ENCODE data around the gene PTGFRN. TPM values are rescaled to one million over a fixed set of nuclear protein-coding genes. Genes with fewer than 3 reads are reported as not detected.
A peak's percentile ranks its signal among the peaks of the same experiment; 100 is the strongest.

The PTGFRN gene
- polyA plus RNA-seq, 1 donor from 2014 or later = 20.1 TPM

DNA sequence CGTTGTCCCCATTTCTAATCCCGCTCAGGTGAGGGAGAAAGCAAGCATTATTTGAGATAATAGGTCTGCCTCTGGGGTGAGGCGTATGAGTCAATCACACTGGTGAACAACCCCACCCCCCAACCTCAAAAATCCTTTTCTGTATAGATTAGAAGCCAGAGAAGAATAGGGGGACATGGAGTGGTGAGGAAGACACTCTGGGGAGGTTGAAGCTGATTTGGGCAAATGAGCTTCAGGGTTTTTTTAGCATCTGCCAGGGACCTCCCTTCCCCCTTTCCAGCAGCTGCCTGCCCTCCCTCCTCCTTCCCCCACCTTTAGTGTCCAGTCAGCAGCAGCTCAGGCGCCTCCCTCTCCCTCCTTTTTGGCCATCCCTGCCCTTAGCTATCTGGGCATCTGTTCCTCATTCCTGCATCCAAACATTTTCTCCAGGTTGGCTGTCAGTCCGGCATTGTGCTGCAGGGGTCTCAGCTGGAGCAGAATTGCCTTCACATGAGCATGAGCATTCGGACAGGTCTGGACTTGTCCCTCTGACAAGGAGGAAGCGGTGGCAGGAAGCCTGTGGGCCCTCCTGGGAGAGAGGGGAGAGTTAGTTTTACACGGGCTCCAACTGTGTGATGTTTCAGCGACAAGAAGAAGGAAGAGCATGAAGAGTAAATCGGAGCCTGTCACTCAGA is 30.8 kb upstream of the PTGFRN start:
- H3K9ac ChIP-seq (ENCODE audit: low read length) = peak overlapping the region; percentile 65
- no peaks in the 10 kb centered on the region for H4K20me1 ChIP-seq (ENCODE audit: insufficient read depth)
- no peaks in the 10 kb centered on the region for H3K9me2 ChIP-seq (ENCODE audit: insufficient read depth, low read length)
- H3K4me3 ChIP-seq (ENCODE audit: low read length) = peak overlapping the region; percentile 62
- peaks cover 4% of the 10 kb centered on the region for H3F3A ChIP-seq (ENCODE audit: insufficient read depth, low read length, poor library complexity, severe bottlenecking)
- H3K9me3 ChIP-seq (ENCODE audit: low read length) = no peaks in the 10 kb centered on the region
- H3K4me2 ChIP-seq (ENCODE audit: low read length) = peak overlapping the region; percentile 47
- peak overlapping the region; percentile 92 for H3K27ac ChIP-seq (ENCODE audit: low read length)
- TF ChIP-seq RAD21 (conservative IDR thresholded peaks at IDR 0.05) (no peak), SMC3 (conservative IDR thresholded peaks at IDR 0.05; ENCODE audit: poor library complexity) (no peak), EZH2 (IDR thresholded peaks at IDR 0.05; ENCODE audit: borderline replicate concordance, insufficient read depth, low read length, poor library complexity, severe bottlenecking) (no peak), POLR2AphosphoS5 (IDR thresholded peaks at IDR 0.05) (no peak), EP300 (conservative IDR thresholded peaks at IDR 0.05; ENCODE audit: poor library complexity, severe bottlenecking) (no peak), TAF1 (IDR thresholded peaks at IDR 0.05; ENCODE audit: low read depth) (no peak), MXI1 (conservative IDR thresholded peaks at IDR 0.05; ENCODE audit: poor library complexity, severe bottlenecking) (no peak)
- TF ChIP-seq, protein P1, sequence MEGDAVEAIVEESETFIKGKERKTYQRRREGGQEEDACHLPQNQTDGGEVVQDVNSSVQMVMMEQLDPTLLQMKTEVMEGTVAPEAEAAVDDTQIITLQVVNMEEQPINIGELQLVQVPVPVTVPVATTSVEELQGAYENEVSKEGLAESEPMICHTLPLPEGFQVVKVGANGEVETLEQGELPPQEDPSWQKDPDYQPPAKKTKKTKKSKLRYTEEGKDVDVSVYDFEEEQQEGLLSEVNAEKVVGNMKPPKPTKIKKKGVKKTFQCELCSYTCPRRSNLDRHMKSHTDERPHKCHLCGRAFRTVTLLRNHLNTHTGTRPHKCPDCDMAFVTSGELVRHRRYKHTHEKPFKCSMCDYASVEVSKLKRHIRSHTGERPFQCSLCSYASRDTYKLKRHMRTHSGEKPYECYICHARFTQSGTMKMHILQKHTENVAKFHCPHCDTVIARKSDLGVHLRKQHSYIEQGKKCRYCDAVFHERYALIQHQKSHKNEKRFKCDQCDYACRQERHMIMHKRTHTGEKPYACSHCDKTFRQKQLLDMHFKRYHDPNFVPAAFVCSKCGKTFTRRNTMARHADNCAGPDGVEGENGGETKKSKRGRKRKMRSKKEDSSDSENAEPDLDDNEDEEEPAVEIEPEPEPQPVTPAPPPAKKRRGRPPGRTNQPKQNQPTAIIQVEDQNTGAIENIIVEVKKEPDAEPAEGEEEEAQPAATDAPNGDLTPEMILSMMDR (IDR thresholded peaks at IDR 0.05; ENCODE audit: poor library complexity, severe bottlenecking) = no peak
- TF ChIP-seq, protein P2, sequence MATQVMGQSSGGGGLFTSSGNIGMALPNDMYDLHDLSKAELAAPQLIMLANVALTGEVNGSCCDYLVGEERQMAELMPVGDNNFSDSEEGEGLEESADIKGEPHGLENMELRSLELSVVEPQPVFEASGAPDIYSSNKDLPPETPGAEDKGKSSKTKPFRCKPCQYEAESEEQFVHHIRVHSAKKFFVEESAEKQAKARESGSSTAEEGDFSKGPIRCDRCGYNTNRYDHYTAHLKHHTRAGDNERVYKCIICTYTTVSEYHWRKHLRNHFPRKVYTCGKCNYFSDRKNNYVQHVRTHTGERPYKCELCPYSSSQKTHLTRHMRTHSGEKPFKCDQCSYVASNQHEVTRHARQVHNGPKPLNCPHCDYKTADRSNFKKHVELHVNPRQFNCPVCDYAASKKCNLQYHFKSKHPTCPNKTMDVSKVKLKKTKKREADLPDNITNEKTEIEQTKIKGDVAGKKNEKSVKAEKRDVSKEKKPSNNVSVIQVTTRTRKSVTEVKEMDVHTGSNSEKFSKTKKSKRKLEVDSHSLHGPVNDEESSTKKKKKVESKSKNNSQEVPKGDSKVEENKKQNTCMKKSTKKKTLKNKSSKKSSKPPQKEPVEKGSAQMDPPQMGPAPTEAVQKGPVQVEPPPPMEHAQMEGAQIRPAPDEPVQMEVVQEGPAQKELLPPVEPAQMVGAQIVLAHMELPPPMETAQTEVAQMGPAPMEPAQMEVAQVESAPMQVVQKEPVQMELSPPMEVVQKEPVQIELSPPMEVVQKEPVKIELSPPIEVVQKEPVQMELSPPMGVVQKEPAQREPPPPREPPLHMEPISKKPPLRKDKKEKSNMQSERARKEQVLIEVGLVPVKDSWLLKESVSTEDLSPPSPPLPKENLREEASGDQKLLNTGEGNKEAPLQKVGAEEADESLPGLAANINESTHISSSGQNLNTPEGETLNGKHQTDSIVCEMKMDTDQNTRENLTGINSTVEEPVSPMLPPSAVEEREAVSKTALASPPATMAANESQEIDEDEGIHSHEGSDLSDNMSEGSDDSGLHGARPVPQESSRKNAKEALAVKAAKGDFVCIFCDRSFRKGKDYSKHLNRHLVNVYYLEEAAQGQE (IDR thresholded peaks at IDR 0.05; ENCODE audit: borderline replicate concordance) = no peak
- no peaks in the 10 kb centered on the region for H3K79me2 ChIP-seq (replicated peaks; ENCODE audit: insufficient read depth, low read length)
- H3K27me3 ChIP-seq (ENCODE audit: insufficient read depth, low read depth, low read length) = no peaks in the 10 kb centered on the region
- H3K36me3 ChIP-seq (ENCODE audit: insufficient read depth, low read length) = no peaks in the 10 kb centered on the region
- H2AFZ ChIP-seq (ENCODE audit: low read depth, low read length) = peak overlapping the region; percentile 40

DNA sequence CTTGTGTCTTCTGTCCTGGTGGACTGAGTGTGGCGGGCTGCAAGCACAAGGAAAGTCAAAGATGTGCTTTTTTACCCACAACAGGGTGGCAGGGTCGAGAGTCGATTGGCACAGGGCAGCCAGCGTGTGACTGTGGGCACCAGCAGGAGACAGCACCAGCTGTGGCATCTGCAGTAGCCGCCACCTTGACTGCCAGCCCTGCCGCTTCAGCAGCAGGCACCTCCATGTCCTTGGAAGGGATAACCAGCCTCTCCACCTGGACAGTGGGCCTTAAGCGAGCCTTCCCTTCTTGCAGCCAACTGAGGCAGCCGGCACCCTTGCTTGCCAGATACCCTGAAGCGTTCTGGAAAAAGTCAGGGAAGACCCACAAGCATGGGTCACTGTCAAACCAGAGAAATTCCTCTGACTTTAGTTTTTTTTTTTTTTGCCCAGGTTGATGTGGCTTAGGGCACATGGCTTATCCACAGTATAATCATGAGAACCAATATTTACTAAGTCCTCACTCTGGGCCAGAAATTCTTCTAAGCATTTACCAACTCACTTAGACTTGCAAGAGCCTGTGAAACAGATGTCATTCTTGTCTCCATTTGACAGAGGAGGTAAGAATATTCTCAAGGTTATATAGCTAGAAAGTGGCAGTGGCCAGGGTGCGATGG is 30.1 kb upstream of the PTGFRN start:
- Histone ChIP-seq H3K9me2 (ENCODE audit: insufficient read depth, low read length) (no peaks in the 10 kb centered on the region), H3F3A (ENCODE audit: insufficient read depth, low read length, poor library complexity, severe bottlenecking) (peaks cover 4% of the 10 kb centered on the region), H3K79me2 (replicated peaks; ENCODE audit: insufficient read depth, low read length) (no peaks in the 10 kb centered on the region), H3K9me3 (ENCODE audit: low read length) (no peaks in the 10 kb centered on the region), H3K27me3 (ENCODE audit: insufficient read depth, low read depth, low read length) (no peaks in the 10 kb centered on the region), H2AFZ (ENCODE audit: low read depth, low read length) (no peak overlapping the region), H4K20me1 (ENCODE audit: insufficient read depth) (no peaks in the 10 kb centered on the region), H3K9ac (ENCODE audit: low read length) (peak overlapping the region; percentile 65), H3K36me3 (ENCODE audit: insufficient read depth, low read length) (no peaks in the 10 kb centered on the region), H3K27ac (ENCODE audit: low read length) (peak overlapping the region; percentile 92), H3K4me3 (ENCODE audit: low read length) (peak overlapping the region; percentile 62), H3K4me2 (ENCODE audit: low read length) (no peak overlapping the region)
- no peak for TF ChIP-seq SMC3 (conservative IDR thresholded peaks at IDR 0.05; ENCODE audit: poor library complexity)
- TF ChIP-seq, protein P2 (IDR thresholded peaks at IDR 0.05; ENCODE audit: borderline replicate concordance) = no peak
- TF ChIP-seq MXI1 (conservative IDR thresholded peaks at IDR 0.05; ENCODE audit: poor library complexity, severe bottlenecking) = no peak
